Body of pancreas (tissue), 2 donors: Measurements from ENCODE around the gene IL18. TPM values are rescaled to one million over a fixed set of nuclear protein-coding genes. Genes with fewer than 3 reads are reported as not detected.

Experiments
- small RNA-seq: library from RNA; depleted of rRNA; stranded (forward); fragments of <200 nt; gene quantifications from one replicate; pipeline ENCODE3, GENCODE V24; 2016
- total RNA-seq, 2 donors: library from RNA; depleted of rRNA; stranded (reverse); fragments of >200 nt; gene quantifications; one replicate each; pipeline ENCODE4 v1.1.0, GENCODE V29; 2016

The IL18 gene
- total RNA-seq, 2 donors from 2014 or later: 3.3 to 22.8 TPM

Small RNA genes lying within 50 kb of the gene (small RNA-seq; reads per million reads assigned to genes)
- gene MRPS36P4: not detected

Other genes with a start within 250 kb of the IL18 start
- 10 to 100 TPM in 1 of 2 donors, 1 to 10 TPM in 1; 4.6 to 14.8 TPM for gene C11orf52, start 245.2 kb downstream of the IL18 start, total RNA-seq
- gene DIXDC1, start 226.8 kb downstream of the IL18 start, total RNA-seq: 10 to 100 TPM; 14.0 to 23.4 TPM
- gene DLAT, start 138.7 kb downstream of the IL18 start, total RNA-seq: 10 to 100 TPM; 10.4 to 10.5 TPM
- 1 to 10 TPM in 1 of 2 donors, not detected in 1; 1.3 TPM for gene PIH1D2, start 90.1 kb downstream of the IL18 start, total RNA-seq
- 10 to 100 TPM in 1 of 2 donors, 1 to 10 TPM in 1; 8.3 to 10.5 TPM for gene NKAPD1, start 89.8 kb downstream of the IL18 start, total RNA-seq
- gene TIMM8B, start 77.3 kb downstream of the IL18 start, total RNA-seq: 1 to 10 TPM; 7.5 to 9.6 TPM
- 10 to 100 TPM; 27.4 to 68.5 TPM for gene SDHD, start 77.2 kb downstream of the IL18 start, total RNA-seq
- gene TEX12, start 3.3 kb upstream of the IL18 start, total RNA-seq: not detected
- 1 to 10 TPM; 3.6 to 4.2 TPM for gene BCO2, start 11.4 kb upstream of the IL18 start, total RNA-seq
- 10 to 100 TPM; 20.1 to 25.7 TPM for gene PTS, start 62.3 kb upstream of the IL18 start, total RNA-seq
- gene PLET1, start 96.8 kb upstream of the IL18 start, total RNA-seq: not detected